Erythroblast (primary cell): ENCODE results near the gene SMCHD1.

Experiments used
- GATA1 ChIP-seq: IDR thresholded peaks from 2 replicates; pipeline ENCODE4 v1.6.1; 2011; ENCODE audit warnings: low read depth, mild to moderate bottlenecking, control low read depth, low read length, moderate library complexity
- POLR2A ChIP-seq: IDR thresholded peaks from 2 replicates; pipeline ENCODE4 v1.6.1; 2011; ENCODE audit warnings: mild to moderate bottlenecking, low read length

GRCh38 chr18:2704541-2704940 lies 49.0 kb downstream of the SMCHD1 start:
- TF ChIP-seq POLR2A (no peak), GATA1 (no peak)
